D721Med (cell line): ENCODE data around the gene B9D1.

Experiments used
- DNase-seq: peaks from one replicate; pipeline ENCODE4 v3.0.0; 2011; ENCODE audit warnings: low spot score; ENCODE audit not compliant: insufficient read length
- FAIRE-seq: peaks from 2 replicates; lab custom pipeline; 2011; peaks lifted over from hg19 to GRCh38; lab: Jason Lieb, UNC
- CTCF ChIP-seq: IDR thresholded peaks from 2 replicates; pipeline ENCODE4 v1.5.1; 2012; ENCODE audit warnings: mild to moderate bottlenecking, control low read depth; ENCODE audit not compliant: insufficient read depth; ENCODE audit errors: missing control alignments

Gene B9D1

GRCh38 chr17:19378416-19379360 lies 16.2 kb upstream of the B9D1 start, which contains the start of gene MAPK7:
MAPK7 (plus strand) TSS chr17:19378498; CDS start chr17:19378901, 403 bp downstream.
- no peak for TF ChIP-seq CTCF
- FAIRE-seq, result no peak
- DNase-seq, result no peak

GRCh38 chr17:19377602-19378415 lies 15.3 kb upstream of the B9D1 start:
- DNase-seq (peak; percentile 99), FAIRE-seq (no peak)
- TF ChIP-seq CTCF, result no peak

- DNase-seq (no peak), FAIRE-seq (no peak)
- TF ChIP-seq CTCF, result no peak
These were observed 14.3 kb upstream of the B9D1 start for GRCh38 chr17:19376811-19377210.

GRCh38 chr17:19375732-19376131 lies 13.2 kb upstream of the B9D1 start:
- FAIRE-seq (no peak), DNase-seq (no peak)
- TF ChIP-seq CTCF, result no peak

GRCh38 chr17:19374136-19374535 lies 11.6 kb upstream of the B9D1 start:
- DNase-seq (no peak), FAIRE-seq (no peak)
- no peak for TF ChIP-seq CTCF

- no peak for TF ChIP-seq CTCF
- FAIRE-seq (no peak), DNase-seq (no peak)
These were observed 10.5 kb upstream of the B9D1 start for GRCh38 chr17:19372866-19373504.
